Measurements from ENCODE around the gene NOD2.

NOD2 gene

GRCh38 chr16:50717494-50717893, 24.1 kb downstream of the NOD2 start:
- DNase-seq (ENCODE audit: low spot score): no peak

GRCh38 chr16:50718061-50718760, 24.8 kb downstream of the NOD2 start:
- no peak for DNase-seq (ENCODE audit: low spot score)

GRCh38 chr16:50718761-50719400, 25.5 kb downstream of the NOD2 start:
- DNase-seq (ENCODE audit: low spot score): no peak

GRCh38 chr16:50719401-50720337, 26.3 kb downstream of the NOD2 start:
- DNase-seq (ENCODE audit: low spot score): no peak

GRCh38 chr16:50721549-50722404, 28.4 kb downstream of the NOD2 start:
- no peak for DNase-seq (ENCODE audit: low spot score)

GRCh38 chr16:50722405-50722737, 29.0 kb downstream of the NOD2 start:
- DNase-seq (ENCODE audit: low spot score): no peak

- DNase-seq (ENCODE audit: low spot score): no peak
Measured at GRCh38 chr16:50722960-50723359, 29.6 kb downstream of the NOD2 start.

GRCh38 chr16:50724306-50724705, 30.9 kb downstream of the NOD2 start:
- DNase-seq (ENCODE audit: low spot score): no peak

- peak; percentile 43 for DNase-seq (ENCODE audit: low spot score)
Measured at GRCh38 chr16:50731130-50731988, 38.0 kb downstream of the NOD2 start.

GRCh38 chr16:50731989-50732832, 38.8 kb downstream of the NOD2 start:
- peak; percentile 35 for DNase-seq (ENCODE audit: low spot score)

- peak; percentile 31 for DNase-seq (ENCODE audit: low spot score)
Measured at GRCh38 chr16:50733468-50733867, 40.1 kb downstream of the NOD2 start.

- DNase-seq (ENCODE audit: low spot score): peak; percentile 17
Measured at GRCh38 chr16:50735629-50736122, 42.3 kb downstream of the NOD2 start.

- DNase-seq (ENCODE audit: low spot score): peak; percentile 19
Measured at GRCh38 chr16:50736448-50736847, 43.0 kb downstream of the NOD2 start.

GRCh38 chr16:50737420-50737959, 44.1 kb downstream of the NOD2 start:
- DNase-seq (ENCODE audit: low spot score): no peak

- DNase-seq (ENCODE audit: low spot score): no peak
Measured at GRCh38 chr16:50739031-50739430, 45.6 kb downstream of the NOD2 start.

GRCh38 chr16:50740736-50741135, 47.3 kb downstream of the NOD2 start:
- DNase-seq (ENCODE audit: low spot score): no peak

- DNase-seq (ENCODE audit: low spot score): no peak
Measured at GRCh38 chr16:50741225-50741780, 47.9 kb downstream of the NOD2 start.

- peak; percentile 100 for DNase-seq (ENCODE audit: low spot score)
Measured at GRCh38 chr16:50741781-50742575, 48.6 kb downstream of the NOD2 start, which contains the start of gene CYLD. TSS of gene CYLD (plus strand) at chr16:50742086. CDS start at chr16:50749699, 7,613 bp downstream.
